ENCODE data around the gene C10orf90. TPM values are rescaled to one million over a fixed set of nuclear protein-coding genes. Genes with fewer than 3 reads are reported as not detected.

Gene C10orf90
- total RNA-seq, 1 donor, result not detected

- no peak for TF ChIP-seq CTCF (IDR thresholded peaks at IDR 0.05; ENCODE audit: insufficient read depth, low read depth, low read length)
- peak; percentile 10 for DNase-seq (ENCODE audit: low read depth)
Measured at GRCh38 chr10:126425489-126426065, 244.9 kb downstream of the C10orf90 start.

GRCh38 chr10:126425032-126425431 lies 245.5 kb downstream of the C10orf90 start:
- no peak for TF ChIP-seq CTCF (IDR thresholded peaks at IDR 0.05; ENCODE audit: insufficient read depth, low read depth, low read length)
- DNase-seq (ENCODE audit: low read depth), result no peak
- H3K4me3 ChIP-seq (ENCODE audit: low read depth, low read length), result no peak overlapping the region

More at GRCh38 chr10:126425489-126426065, 244.9 kb downstream of the C10orf90 start:
- H3K4me3 ChIP-seq (ENCODE audit: low read depth, low read length), result no peak overlapping the region

GRCh38 chr10:126423732-126424491 lies 246.6 kb downstream of the C10orf90 start:
- no peak overlapping the region for H3K4me3 ChIP-seq (ENCODE audit: low read depth, low read length)
- no peak for DNase-seq (ENCODE audit: low read depth)
- TF ChIP-seq CTCF (IDR thresholded peaks at IDR 0.05; ENCODE audit: insufficient read depth, low read depth, low read length), result no peak

- DNase-seq (ENCODE audit: low read depth), result no peak
- no peak for TF ChIP-seq CTCF (IDR thresholded peaks at IDR 0.05; ENCODE audit: insufficient read depth, low read depth, low read length)
- no peak overlapping the region for H3K4me3 ChIP-seq (ENCODE audit: low read depth, low read length)
Measured at GRCh38 chr10:126422567-126422966, 247.9 kb downstream of the C10orf90 start.

- DNase-seq (ENCODE audit: low read depth), result peak; percentile 78
- no peak for TF ChIP-seq CTCF (IDR thresholded peaks at IDR 0.05; ENCODE audit: insufficient read depth, low read depth, low read length)
- H3K4me3 ChIP-seq (ENCODE audit: low read depth, low read length), result no peak overlapping the region
Measured at GRCh38 chr10:126421756-126422256, 248.7 kb downstream of the C10orf90 start.

GRCh38 chr10:126420567-126421300 lies 249.8 kb downstream of the C10orf90 start:
- H3K4me3 ChIP-seq (ENCODE audit: low read depth, low read length), result no peak overlapping the region
- no peak for DNase-seq (ENCODE audit: low read depth)
- TF ChIP-seq CTCF (IDR thresholded peaks at IDR 0.05; ENCODE audit: insufficient read depth, low read depth, low read length), result no peak

Data from fibroblast of villous mesenchyme (primary cell).